WERI-Rb-1 (cell line): ENCODE results near the gene HEG1.

ENCODE experiments used
- DNase-seq: peaks from one replicate; pipeline ENCODE4 v3.0.0-alpha.2; 2020
- H3K27ac ChIP-seq: fragments of 250-450 bp; sonication (Bioruptor Pico); 2 replicates; pipeline ENCODE4 v1.5.1; 2020; ENCODE audit warnings: mild to moderate bottlenecking, moderate library complexity
- H3K27me3 ChIP-seq: fragments of 250-450 bp; sonication (Bioruptor Pico); 2 replicates; pipeline ENCODE4 v1.5.1; 2021; ENCODE audit warnings: mild to moderate bottlenecking, low read depth, moderate library complexity; ENCODE audit not compliant: insufficient read depth, severe bottlenecking
- H3K36me3 ChIP-seq: fragments of 250-450 bp; sonication (Bioruptor Pico); 2 replicates; pipeline ENCODE4 v1.5.1; 2020; ENCODE audit warnings: mild to moderate bottlenecking, moderate library complexity
- H3K4me3 ChIP-seq: 2 replicates; pipeline ENCODE4 v1.5.1; 2011; ENCODE audit warnings: low read depth, mild to moderate bottlenecking, control low read depth, low read length
- H3K9me3 ChIP-seq: fragments of 250-450 bp; sonication (Bioruptor Pico); 2 replicates; pipeline ENCODE4 v1.5.1; 2021; ENCODE audit warnings: mild to moderate bottlenecking, moderate library complexity; ENCODE audit not compliant: severe bottlenecking
- TF ChIP-seq, protein P1 (sequence below): IDR thresholded peaks from 2 replicates; pipeline ENCODE4 v1.5.1; 2011; ENCODE audit warnings: low read depth, mild to moderate bottlenecking, control low read depth, inconsistent platforms, low read length

The HEG1 gene

GRCh38 chr3:124934577-124934976, 121.2 kb downstream of the HEG1 start, which contains the start of gene MUC13:
Gene MUC13 (minus strand): TSS chr3:124934751. CDS start chr3:124934712, 39 bp downstream.
- no peaks in the 10 kb centered on the region for H3K27me3 ChIP-seq
- TF ChIP-seq, protein P1, sequence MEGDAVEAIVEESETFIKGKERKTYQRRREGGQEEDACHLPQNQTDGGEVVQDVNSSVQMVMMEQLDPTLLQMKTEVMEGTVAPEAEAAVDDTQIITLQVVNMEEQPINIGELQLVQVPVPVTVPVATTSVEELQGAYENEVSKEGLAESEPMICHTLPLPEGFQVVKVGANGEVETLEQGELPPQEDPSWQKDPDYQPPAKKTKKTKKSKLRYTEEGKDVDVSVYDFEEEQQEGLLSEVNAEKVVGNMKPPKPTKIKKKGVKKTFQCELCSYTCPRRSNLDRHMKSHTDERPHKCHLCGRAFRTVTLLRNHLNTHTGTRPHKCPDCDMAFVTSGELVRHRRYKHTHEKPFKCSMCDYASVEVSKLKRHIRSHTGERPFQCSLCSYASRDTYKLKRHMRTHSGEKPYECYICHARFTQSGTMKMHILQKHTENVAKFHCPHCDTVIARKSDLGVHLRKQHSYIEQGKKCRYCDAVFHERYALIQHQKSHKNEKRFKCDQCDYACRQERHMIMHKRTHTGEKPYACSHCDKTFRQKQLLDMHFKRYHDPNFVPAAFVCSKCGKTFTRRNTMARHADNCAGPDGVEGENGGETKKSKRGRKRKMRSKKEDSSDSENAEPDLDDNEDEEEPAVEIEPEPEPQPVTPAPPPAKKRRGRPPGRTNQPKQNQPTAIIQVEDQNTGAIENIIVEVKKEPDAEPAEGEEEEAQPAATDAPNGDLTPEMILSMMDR, result no peak
- H3K9me3 ChIP-seq, result no peaks in the 10 kb centered on the region
- no peak for DNase-seq
- no peak within 1 kb of the TSS for H3K4me3 ChIP-seq
- no peaks in the 10 kb centered on the region for H3K36me3 ChIP-seq
- no peak within 1 kb of the TSS for H3K27ac ChIP-seq

- TF ChIP-seq, protein P1, result peak; percentile 64
- DNase-seq, result peak; percentile 64
- H3K27me3 ChIP-seq, result no peaks in the 10 kb centered on the region
- no peaks in the 10 kb centered on the region for H3K36me3 ChIP-seq
- no peaks in the 10 kb centered on the region for H3K9me3 ChIP-seq
- H3K27ac ChIP-seq, result no peak overlapping the region
- H3K4me3 ChIP-seq, result no peak overlapping the region
Observed at GRCh38 chr3:124928333-124929202, 127.2 kb downstream of the HEG1 start.

DNA sequence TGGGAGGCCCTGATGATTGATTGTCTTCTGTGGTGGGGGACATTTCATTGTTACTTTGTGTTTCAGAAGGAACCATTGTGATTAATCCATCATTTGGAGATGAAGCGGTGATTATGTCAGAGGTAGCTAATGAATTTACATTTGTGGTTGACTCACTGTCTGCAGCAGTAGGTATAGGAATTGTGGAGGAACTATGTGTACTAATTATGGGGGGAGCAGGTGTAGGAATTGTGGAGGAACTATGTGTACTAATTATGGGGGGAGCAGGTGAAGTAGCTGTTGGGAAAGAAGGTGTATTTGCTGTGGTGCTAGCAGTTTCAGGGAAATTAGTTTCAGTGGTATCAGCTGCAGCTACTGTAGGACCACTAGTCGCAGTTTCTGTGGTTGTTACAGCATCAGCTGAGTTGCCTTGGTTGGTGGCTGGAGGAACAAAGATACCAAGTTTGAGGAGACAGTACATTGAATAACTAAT, 128.2 kb downstream of the HEG1 start:
- TF ChIP-seq, protein P1, result no peak
- Histone ChIP-seq H3K27ac (no peak overlapping the region), H3K4me3 (no peak overlapping the region), H3K27me3 (no peaks in the 10 kb centered on the region), H3K9me3 (no peaks in the 10 kb centered on the region), H3K36me3 (no peaks in the 10 kb centered on the region)
- no peak for DNase-seq

- no peak overlapping the region for H3K4me3 ChIP-seq
- no peak for DNase-seq
- no peaks in the 10 kb centered on the region for H3K36me3 ChIP-seq
- no peak overlapping the region for H3K27ac ChIP-seq
- H3K27me3 ChIP-seq, result no peaks in the 10 kb centered on the region
- H3K9me3 ChIP-seq, result no peaks in the 10 kb centered on the region
- TF ChIP-seq, protein P1, result no peak
Observed at GRCh38 chr3:124926426-124927101, 129.2 kb downstream of the HEG1 start.

DNA sequence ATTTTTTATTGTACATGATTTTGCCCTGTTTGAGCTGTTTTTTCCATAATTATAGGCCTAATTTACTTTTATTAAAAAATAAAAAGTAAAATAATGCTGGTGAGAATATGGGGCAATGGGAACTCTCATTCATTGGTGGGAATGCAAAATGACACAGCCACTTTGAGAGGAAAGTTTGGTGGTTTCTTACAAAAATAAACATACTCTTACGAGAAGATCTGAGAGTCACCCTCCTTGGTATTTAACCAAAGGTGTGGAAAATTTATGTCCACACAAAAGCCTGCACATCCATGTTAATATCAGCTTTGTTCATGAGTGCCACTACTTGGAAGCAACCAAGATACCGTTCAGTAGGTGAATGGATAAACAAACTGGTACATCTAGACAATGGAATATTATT, 131.1 kb downstream of the HEG1 start:
- H3K9me3 ChIP-seq, result no peaks in the 10 kb centered on the region
- TF ChIP-seq, protein P1, result no peak
- no peak for DNase-seq
- H3K36me3 ChIP-seq, result no peaks in the 10 kb centered on the region
- no peaks in the 10 kb centered on the region for H3K27me3 ChIP-seq
- no peak overlapping the region for H3K4me3 ChIP-seq
- H3K27ac ChIP-seq, result no peak overlapping the region
